Stimulated activated memory B cell treated with anti-CD40 and anti-IgM and Interleukin-4, amounts not matched to agents 10 μg/mL and 1 μg/mL and 100 μg/mL, for 72 hours (primary cell): Measurements from ENCODE around the gene GMDS.

Experiments used
- ATAC-seq: fragments of 150-1000 bp; cut with Tn5 transposase; 2 replicates; pipeline ENCODE4 v1.10.0; 2021
- H3K27ac Mint-ChIP-seq: one replicate; pipeline ENCODE4 v1.8.0; 2022; ENCODE audit warnings: mild to moderate bottlenecking, mixed read lengths
- H3K27me3 Mint-ChIP-seq: one replicate; pipeline ENCODE4 v1.8.0; 2022; ENCODE audit warnings: mixed read lengths
- H3K36me3 Mint-ChIP-seq: one replicate; pipeline ENCODE4 v1.8.0; 2022; ENCODE audit warnings: mixed read lengths
- H3K4me1 Mint-ChIP-seq: one replicate; pipeline ENCODE4 v1.8.0; 2022; ENCODE audit warnings: mixed read lengths
- H3K4me3 Mint-ChIP-seq: one replicate; pipeline ENCODE4 v1.8.0; 2022; ENCODE audit warnings: mild to moderate bottlenecking, moderate library complexity, mixed read lengths
- H3K9me3 Mint-ChIP-seq: one replicate; pipeline ENCODE4 v1.8.0; 2022; ENCODE audit warnings: mixed read lengths

The GMDS gene

DNA sequence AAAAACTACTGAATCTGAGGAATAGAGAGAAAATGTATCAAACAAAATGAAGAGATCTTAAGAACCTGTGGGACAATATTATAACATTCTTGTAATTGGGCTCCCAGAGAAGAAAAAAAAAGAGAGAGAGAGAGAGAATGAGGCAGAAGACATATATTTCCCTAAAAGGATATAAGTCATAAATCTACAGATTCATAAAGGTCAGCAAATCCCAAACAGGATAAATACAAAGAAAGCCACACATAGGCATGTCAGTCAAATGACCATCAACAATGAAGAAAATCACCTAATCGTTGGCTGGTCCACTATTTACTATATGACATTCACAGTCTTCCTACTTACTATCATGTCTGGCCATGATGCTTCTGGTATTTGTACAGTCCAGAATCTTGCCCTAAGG, 190.3 kb downstream of the GMDS start:
- H3K36me3 Mint-ChIP-seq = peaks cover 22% of the 10 kb centered on the region
- no peaks in the 10 kb centered on the region for H3K27me3 Mint-ChIP-seq
- H3K4me1 Mint-ChIP-seq = no peaks in the 10 kb centered on the region
- H3K9me3 Mint-ChIP-seq = no peaks in the 10 kb centered on the region
- no peak overlapping the region for H3K4me3 Mint-ChIP-seq
- no peak for ATAC-seq
- no peak overlapping the region for H3K27ac Mint-ChIP-seq

DNA sequence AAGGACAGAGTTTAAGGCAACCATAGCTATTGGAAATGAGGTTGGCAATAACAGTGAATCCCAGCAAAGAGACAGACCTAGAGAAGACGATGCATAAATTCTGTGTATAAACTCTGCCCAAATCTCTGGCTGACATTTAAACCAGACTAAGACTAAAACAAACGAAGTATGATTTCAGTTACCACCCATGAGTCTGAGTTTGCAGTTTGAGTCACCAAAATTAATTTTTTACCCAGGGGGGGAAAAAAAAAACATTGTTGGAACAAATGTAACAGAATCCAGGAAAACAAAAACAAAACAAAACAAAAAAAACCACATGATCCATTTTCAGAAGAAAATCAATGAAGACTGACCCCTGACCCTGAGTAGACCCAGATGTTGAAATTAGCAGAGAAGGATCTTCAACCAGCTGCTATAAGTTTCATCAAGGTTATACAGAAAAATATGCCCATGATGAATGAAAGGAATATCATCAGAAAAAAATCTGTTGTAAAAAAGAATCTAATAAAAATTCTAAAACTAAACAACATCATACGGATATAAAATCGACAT, 190.8 kb downstream of the GMDS start:
- Mint-ChIP-seq H3K27me3 (no peaks in the 10 kb centered on the region), H3K4me1 (no peaks in the 10 kb centered on the region), H3K36me3 (peaks cover 23% of the 10 kb centered on the region), H3K9me3 (peaks cover 5% of the 10 kb centered on the region), H3K4me3 (no peak overlapping the region), H3K27ac (no peak overlapping the region)
- no peak for ATAC-seq

DNA sequence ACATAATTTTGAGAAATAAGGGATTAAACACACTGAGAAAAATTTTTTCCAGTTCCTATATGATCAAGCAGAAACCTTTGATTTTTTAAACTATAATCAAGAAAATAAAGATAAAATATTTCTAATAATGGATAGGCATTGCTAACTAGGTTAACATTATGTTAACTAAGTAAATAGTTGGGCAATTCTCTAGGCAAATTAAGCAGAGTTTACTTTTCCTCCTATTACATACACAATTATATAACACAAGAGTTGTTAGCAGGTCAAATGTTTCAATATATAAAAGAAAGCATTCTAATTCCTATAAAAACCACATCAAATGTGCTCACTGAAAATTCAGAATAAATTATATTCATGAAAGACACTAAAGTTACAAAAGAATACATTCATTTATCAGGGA, 191.7 kb downstream of the GMDS start:
- no peaks in the 10 kb centered on the region for H3K4me1 Mint-ChIP-seq
- no peaks in the 10 kb centered on the region for H3K27me3 Mint-ChIP-seq
- H3K9me3 Mint-ChIP-seq = peaks cover 8% of the 10 kb centered on the region
- H3K4me3 Mint-ChIP-seq = no peak overlapping the region
- no peak overlapping the region for H3K27ac Mint-ChIP-seq
- H3K36me3 Mint-ChIP-seq = peaks cover 29% of the 10 kb centered on the region
- no peak for ATAC-seq

DNA sequence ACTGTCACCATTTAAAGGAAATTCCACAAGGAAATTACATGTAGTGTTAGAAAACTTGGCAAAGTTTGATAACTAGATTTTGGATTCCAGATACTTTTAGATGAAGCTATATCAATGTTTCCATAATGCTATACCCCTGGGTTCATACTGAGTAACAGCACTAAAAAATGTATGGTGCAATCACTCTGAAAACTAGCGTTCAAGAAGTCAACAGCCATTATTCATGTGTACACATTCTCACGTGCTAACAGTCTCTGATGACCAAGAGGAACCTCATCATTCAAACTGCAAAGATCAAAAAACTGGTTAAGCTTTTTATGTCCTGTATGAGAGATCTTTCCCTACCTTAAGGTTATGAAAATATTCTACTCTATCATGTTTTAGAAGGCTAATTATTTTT, 197.6 kb downstream of the GMDS start:
- ATAC-seq = no peak
- Mint-ChIP-seq H3K27ac (no peak overlapping the region), H3K9me3 (peaks cover 10% of the 10 kb centered on the region), H3K4me1 (no peaks in the 10 kb centered on the region), H3K4me3 (no peak overlapping the region), H3K36me3 (peaks cover 22% of the 10 kb centered on the region), H3K27me3 (no peaks in the 10 kb centered on the region)

DNA sequence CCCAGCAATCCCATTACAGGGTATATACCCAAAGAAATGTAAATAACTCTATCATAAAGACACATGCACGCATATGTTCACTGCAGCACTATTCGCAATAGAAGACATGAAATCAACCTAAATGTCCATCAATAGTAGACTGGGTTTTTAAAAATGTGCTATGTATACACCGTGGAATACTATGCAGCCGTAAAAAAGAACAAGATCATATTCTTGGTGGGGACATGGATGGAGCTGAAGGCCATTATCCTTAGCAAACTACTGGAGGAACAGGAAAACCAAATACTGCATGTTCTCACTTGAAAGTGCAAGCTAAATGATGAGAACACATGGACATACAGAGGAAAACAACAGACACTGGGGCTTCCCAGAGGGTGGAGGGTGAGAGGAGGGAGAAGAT, 201.2 kb downstream of the GMDS start:
- no peaks in the 10 kb centered on the region for H3K4me1 Mint-ChIP-seq
- peaks cover 2% of the 10 kb centered on the region for H3K9me3 Mint-ChIP-seq
- H3K27ac Mint-ChIP-seq = no peak overlapping the region
- H3K4me3 Mint-ChIP-seq = no peak overlapping the region
- no peaks in the 10 kb centered on the region for H3K27me3 Mint-ChIP-seq
- peaks cover 10% of the 10 kb centered on the region for H3K36me3 Mint-ChIP-seq
- no peak for ATAC-seq

DNA sequence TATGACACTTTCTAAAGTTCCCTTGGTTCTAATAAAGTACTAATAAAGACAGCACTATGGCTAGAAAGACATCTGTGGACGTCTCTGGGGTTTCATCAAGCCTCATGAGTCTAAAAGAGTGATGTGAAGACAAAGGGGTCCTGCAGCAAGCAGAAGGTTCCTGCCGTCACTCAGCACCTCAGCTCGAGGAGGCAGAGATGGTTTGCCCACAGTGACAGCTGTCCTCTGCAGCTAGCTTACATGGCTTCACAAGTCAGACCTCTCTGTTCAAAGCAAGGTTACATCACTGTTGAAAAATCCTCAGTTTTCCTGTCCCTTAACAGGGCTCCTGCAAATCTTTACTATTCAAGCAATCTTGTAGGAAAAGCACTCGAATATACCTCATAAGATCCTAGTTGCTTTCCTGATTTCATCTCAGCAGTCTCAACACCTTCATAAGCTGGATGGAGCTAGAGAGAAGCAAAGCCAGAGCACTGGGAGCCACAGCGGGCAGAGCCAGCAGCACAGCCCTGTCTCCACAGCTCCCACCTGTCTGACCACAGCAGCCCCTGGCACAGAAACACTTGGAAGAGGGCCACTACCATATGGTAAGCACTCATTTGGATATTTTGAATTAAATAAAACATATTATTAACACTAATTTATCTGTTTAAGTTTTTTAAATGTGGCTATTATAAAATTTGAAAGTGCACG, 202.3 kb downstream of the GMDS start:
- no peak for ATAC-seq
- Mint-ChIP-seq H3K27me3 (no peaks in the 10 kb centered on the region), H3K36me3 (peaks cover 4% of the 10 kb centered on the region), H3K27ac (no peak overlapping the region), H3K9me3 (peaks cover 2% of the 10 kb centered on the region), H3K4me1 (no peaks in the 10 kb centered on the region), H3K4me3 (no peak overlapping the region)

DNA sequence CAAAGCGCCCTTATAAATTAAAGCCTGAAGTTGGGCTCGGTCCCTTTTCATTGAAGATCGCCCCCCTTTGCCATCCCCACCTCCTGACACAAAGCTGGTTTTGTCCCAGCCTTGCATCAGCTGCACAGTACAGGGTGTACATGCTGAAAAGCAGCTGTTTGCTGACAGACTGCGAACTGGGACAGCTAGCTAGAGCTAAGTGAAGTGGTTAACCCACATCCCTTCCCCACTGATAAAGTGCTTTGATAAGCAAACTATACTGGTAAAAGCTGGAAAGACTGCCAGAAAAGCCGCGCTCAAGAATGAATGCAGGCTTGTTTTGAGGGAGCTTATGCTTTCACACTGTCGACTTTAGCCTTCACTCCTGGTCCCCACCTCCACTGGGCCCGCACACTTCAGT, 207.3 kb downstream of the GMDS start:
- Mint-ChIP-seq H3K27me3 (no peaks in the 10 kb centered on the region), H3K36me3 (peaks cover 6% of the 10 kb centered on the region), H3K9me3 (no peaks in the 10 kb centered on the region), H3K4me3 (no peak overlapping the region), H3K27ac (no peak overlapping the region), H3K4me1 (no peaks in the 10 kb centered on the region)
- ATAC-seq = no peak

DNA sequence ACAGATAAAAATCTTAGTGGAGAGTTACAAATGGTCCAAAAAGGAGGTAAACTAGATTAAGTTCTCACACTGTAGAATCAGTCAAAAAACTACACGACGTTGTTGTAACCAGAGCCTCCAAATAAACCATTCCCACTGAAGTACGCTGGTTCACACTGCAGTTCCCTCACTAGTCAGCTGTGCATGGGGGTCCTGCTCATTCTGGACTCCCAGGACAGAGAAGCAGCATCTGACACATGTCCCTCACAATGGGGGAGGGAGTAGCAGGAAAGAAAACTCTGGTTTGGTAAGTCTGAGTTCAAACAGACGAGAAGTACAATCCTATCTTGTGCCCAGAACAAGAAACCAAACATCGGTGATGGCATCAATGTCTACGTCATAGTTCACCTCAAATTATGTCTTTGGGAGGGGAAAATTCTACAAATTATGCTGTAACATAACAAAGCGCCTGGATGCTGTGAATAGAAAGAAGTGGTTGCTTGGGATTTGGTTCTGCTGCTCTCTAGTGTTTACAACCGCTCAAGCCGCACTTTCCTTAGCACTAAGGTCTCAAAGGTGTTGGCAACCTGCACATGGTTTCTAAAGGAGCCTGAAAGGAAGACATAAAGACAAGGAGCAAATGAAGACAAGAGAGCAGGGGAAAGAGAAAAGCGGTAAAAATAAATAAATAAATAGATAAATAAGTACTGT, 208.0 kb downstream of the GMDS start:
- H3K4me3 Mint-ChIP-seq = no peak overlapping the region
- ATAC-seq = no peak
- H3K27ac Mint-ChIP-seq = no peak overlapping the region

DNA sequence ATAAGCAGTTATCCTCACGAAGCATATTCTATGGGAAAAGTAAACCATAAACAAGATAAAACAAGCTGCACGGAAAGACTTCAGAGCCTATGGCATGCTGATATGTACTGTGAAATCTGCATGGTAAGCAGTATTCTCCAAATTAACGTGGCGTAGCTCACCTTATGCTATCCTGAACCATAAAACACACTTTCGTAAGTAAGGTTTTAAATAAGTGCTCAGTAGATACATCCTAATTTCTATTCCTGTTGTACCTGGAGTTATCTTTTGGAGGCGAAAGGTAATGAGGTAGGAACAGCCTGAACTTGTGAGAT, 208.7 kb downstream of the GMDS start:
- Mint-ChIP-seq H3K4me1 (no peaks in the 10 kb centered on the region), H3K27ac (no peak overlapping the region), H3K4me3 (no peak overlapping the region), H3K9me3 (no peaks in the 10 kb centered on the region), H3K36me3 (peaks cover 6% of the 10 kb centered on the region), H3K27me3 (no peaks in the 10 kb centered on the region)
- no peak for ATAC-seq

More for the DNA sequence above, 208.0 kb downstream of the GMDS start:
- H3K9me3 Mint-ChIP-seq = no peaks in the 10 kb centered on the region
- no peaks in the 10 kb centered on the region for H3K4me1 Mint-ChIP-seq
- peaks cover 6% of the 10 kb centered on the region for H3K36me3 Mint-ChIP-seq
- H3K27me3 Mint-ChIP-seq = no peaks in the 10 kb centered on the region

DNA sequence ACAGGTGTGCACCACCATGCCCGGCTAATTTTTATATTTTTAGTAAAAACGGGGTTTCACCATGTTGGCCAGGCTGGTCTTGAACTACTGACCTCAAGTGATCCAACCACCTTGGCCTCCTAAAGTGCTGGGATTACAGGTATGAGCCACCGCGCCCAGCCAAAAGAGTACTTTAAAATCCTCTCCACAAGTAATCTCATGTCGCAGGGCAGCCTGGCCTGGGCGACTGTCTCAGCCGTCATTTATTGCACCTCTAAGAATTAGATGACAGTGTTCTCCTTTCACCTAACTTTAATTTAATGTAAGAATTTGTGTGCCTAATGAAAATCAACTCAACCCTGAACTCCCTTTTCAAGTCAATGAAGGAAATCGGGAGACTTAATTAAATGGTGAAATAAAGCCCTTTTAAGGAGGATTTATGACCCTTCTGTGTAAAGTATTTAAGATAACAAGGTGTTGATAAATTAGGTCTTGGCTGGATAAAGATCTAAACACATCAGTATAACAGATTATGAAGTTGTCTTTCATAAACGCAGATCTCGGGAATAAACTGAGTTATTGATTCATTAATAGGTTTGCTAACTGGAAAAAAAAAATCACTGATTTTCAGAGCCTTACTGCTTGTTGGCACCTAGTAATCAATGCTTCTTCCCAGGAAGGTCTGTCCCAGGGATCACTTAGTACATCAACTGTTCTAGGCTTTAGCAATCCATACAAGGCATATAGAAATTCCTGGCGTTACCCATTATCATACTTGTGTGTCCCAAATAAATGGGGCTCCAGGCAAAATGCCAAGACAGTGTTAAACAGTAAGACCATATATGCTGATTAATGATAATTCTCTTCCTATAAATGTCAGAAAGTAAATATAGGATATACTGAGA, 209.3 kb downstream of the GMDS start:
- no peaks in the 10 kb centered on the region for H3K4me1 Mint-ChIP-seq
- no peaks in the 10 kb centered on the region for H3K27me3 Mint-ChIP-seq
- H3K4me3 Mint-ChIP-seq = no peak overlapping the region
- no peaks in the 10 kb centered on the region for H3K9me3 Mint-ChIP-seq
- no peak for ATAC-seq
- H3K27ac Mint-ChIP-seq = no peak overlapping the region
- H3K36me3 Mint-ChIP-seq = peaks cover 6% of the 10 kb centered on the region

DNA sequence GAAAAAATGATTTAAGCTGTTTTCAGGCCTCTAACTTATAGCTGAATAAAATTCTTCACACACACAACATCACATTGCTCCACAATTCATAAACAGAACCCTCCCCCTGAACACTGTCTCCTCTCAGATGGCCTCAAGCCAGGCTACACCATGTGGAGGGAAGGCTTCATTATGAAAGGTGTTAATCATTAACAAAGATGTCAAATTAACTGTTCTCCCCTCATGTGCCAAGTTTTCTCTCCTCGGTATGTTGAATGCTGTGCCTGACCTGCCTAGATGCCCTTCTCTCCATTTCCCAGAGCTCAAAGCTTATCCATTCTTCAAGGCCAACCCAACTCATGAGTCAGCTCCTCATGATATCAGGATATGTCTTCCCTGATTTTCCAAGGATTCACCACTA, 210.4 kb downstream of the GMDS start:
- no peaks in the 10 kb centered on the region for H3K27me3 Mint-ChIP-seq
- H3K4me1 Mint-ChIP-seq = no peaks in the 10 kb centered on the region
- H3K9me3 Mint-ChIP-seq = no peaks in the 10 kb centered on the region
- no peak overlapping the region for H3K4me3 Mint-ChIP-seq
- ATAC-seq = no peak
- H3K27ac Mint-ChIP-seq = no peak overlapping the region
- H3K36me3 Mint-ChIP-seq = peaks cover 6% of the 10 kb centered on the region

DNA sequence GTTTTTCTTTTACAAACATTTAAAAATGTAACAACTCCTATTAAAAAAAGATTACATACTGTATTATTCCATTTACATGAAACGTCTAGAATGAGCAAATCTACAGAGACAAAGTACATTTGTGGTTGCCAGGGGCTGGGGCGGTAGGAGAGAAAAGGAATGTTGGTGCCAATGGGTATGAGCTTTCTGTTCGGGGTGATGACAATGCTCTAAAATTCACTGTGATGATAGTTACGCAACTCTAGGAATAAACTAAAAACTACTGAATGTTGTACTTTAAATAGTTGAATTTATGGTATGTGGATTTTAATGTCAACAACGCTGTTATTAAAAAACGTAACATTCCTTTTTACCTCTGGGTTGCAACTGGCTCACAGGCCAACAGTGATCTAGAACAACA, 211.1 kb downstream of the GMDS start:
- Mint-ChIP-seq H3K4me3 (no peak overlapping the region), H3K27me3 (no peaks in the 10 kb centered on the region), H3K9me3 (no peaks in the 10 kb centered on the region), H3K36me3 (peaks cover 6% of the 10 kb centered on the region), H3K4me1 (peaks cover 2% of the 10 kb centered on the region), H3K27ac (no peak overlapping the region)
- ATAC-seq = no peak

DNA sequence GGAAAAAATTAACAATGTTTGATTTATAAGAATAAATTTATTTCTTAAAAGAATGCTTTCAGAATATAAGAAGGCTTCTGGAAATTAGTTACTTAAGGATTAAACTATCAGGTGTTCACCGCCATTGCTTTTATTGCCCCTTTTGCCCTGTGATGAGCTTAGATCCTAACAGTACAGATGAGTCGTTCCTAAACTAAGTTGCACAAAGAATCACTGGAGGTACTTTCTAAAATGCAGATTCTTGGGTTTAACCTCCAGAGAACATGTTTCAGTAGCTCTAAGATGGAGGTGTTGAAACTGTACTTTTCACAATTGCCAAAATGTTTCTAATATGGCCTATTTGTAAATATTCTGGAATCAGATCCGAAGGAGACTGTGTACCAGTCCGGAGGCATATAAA, 211.9 kb downstream of the GMDS start:
- Mint-ChIP-seq H3K27ac (no peak overlapping the region), H3K27me3 (no peaks in the 10 kb centered on the region), H3K4me3 (no peak overlapping the region), H3K9me3 (no peaks in the 10 kb centered on the region), H3K36me3 (peaks cover 6% of the 10 kb centered on the region), H3K4me1 (peaks cover 9% of the 10 kb centered on the region)
- no peak for ATAC-seq

DNA sequence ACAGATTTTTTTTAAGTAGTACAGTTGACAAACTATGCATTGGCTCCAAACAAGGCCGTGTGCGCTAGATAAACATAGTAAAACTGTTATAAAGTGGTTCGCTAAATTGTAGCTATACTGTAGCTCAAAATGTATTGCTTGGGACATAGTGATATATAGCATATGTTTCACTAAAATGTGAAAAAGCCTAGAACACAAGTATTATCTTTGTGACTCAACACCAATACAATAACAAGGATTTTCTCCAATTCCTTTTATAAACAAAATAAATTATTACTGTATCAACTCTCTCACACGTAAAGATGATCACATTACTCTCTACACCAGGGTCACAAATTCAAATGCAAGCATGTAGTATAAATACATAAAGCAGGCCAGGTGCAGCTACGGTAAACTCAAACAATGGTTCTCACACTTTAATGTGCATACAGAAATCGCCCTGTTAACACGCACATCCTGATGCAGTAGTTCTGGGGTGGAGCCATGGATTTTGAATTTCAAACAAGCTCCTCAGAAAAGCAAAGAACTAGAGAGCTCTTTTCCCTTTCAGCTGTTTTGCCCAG, 214.6 kb downstream of the GMDS start:
- H3K27ac Mint-ChIP-seq = no peak overlapping the region
- no peaks in the 10 kb centered on the region for H3K27me3 Mint-ChIP-seq
- no peak overlapping the region for H3K4me3 Mint-ChIP-seq
- ATAC-seq = no peak
- peaks cover 6% of the 10 kb centered on the region for H3K36me3 Mint-ChIP-seq
- peaks cover 14% of the 10 kb centered on the region for H3K4me1 Mint-ChIP-seq
- no peaks in the 10 kb centered on the region for H3K9me3 Mint-ChIP-seq

DNA sequence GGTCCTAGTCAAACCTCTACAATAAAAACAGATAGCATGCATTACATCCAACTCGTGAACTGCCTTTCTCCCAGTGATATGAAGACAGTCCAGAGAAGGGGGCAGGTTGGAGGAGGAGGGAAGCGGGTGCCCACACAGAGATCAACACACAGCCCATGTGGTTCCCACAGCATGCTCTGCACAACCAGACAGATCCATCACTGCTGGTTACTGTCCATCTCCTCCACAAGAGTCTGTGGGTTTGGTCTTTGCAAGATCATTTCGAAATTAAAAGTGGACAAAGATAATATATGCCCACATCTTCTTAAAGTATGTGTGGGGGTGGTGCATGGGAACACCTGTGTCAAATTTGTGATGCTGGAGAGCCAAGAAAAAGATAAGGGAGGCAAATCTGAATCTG, 215.5 kb downstream of the GMDS start:
- Mint-ChIP-seq H3K4me3 (no peak overlapping the region), H3K27ac (no peak overlapping the region), H3K9me3 (no peaks in the 10 kb centered on the region)

More for the DNA sequence above, 215.5 kb downstream of the GMDS start:
- no peak for ATAC-seq
- H3K36me3 Mint-ChIP-seq = peaks cover under 1% of the 10 kb centered on the region
- peaks cover 14% of the 10 kb centered on the region for H3K4me1 Mint-ChIP-seq
- no peaks in the 10 kb centered on the region for H3K27me3 Mint-ChIP-seq
